SH-SY5Y (cell line): ENCODE measurements around the gene TOX3.

ENCODE experiments used
- GATA2 ChIP-seq: IDR thresholded peaks from 2 replicates; pipeline ENCODE4 v1.6.1; 2011; ENCODE audit warnings: mild to moderate bottlenecking, low read depth, low read length
- GATA3 ChIP-seq: IDR thresholded peaks from 2 replicates; pipeline ENCODE4 v1.6.1; 2011; ENCODE audit warnings: low read depth, mild to moderate bottlenecking, low read length, moderate library complexity

GRCh38 chr16:52580488-52580887 is 33.5 kb upstream of the TOX3 start:
- TF ChIP-seq GATA2, result no peak
- no peak for TF ChIP-seq GATA3
